Measurements from ENCODE around the gene ADM2.
"Not testable (repeated sequence)": the region's sequence is repeated elsewhere in the genome, so short reads cannot be mapped to it uniquely, and the experiment has no call there.

ADM2 gene

GRCh38 chr22:50506611-50507420 lies 25.5 kb downstream of the ADM2 start:
- no peak for DNase-seq (ENCODE audit: low read depth)

- no peak for DNase-seq (ENCODE audit: low read depth)
Measured at GRCh38 chr22:50507421-50507990, 26.2 kb downstream of the ADM2 start, which contains the start of gene LMF2. LMF2 (minus strand) TSS chr22:50507702; CDS start chr22:50507675, 27 bp downstream.

GRCh38 chr22:50507991-50508884 lies 26.9 kb downstream of the ADM2 start, which contains the start of gene NCAPH2:
NCAPH2 (plus strand) TSS chr22:50508224; CDS start chr22:50508338, 114 bp downstream.
- peak; percentile 91 for DNase-seq (ENCODE audit: low read depth)

GRCh38 chr22:50508897-50509296 lies 27.6 kb downstream of the ADM2 start:
- no peak for DNase-seq (ENCODE audit: low read depth)

- DNase-seq (ENCODE audit: low read depth): no peak
Measured at GRCh38 chr22:50513175-50513574, 31.8 kb downstream of the ADM2 start.

- DNase-seq (ENCODE audit: low read depth): no peak
Measured at GRCh38 chr22:50516068-50516467, 34.7 kb downstream of the ADM2 start.

GRCh38 chr22:50516891-50517290 lies 35.5 kb downstream of the ADM2 start:
- no peak for DNase-seq (ENCODE audit: low read depth)

GRCh38 chr22:50517495-50518260 lies 36.3 kb downstream of the ADM2 start:
- no peak for DNase-seq (ENCODE audit: low read depth)

- DNase-seq (ENCODE audit: low read depth): no peak
Measured at GRCh38 chr22:50518606-50519005, 37.3 kb downstream of the ADM2 start.

- no peak for DNase-seq (ENCODE audit: low read depth)
Measured at GRCh38 chr22:50519151-50519550, 37.8 kb downstream of the ADM2 start.

GRCh38 chr22:50520184-50520583 lies 38.8 kb downstream of the ADM2 start:
- DNase-seq (ENCODE audit: low read depth): not testable (repeated sequence)

- no peak for DNase-seq (ENCODE audit: low read depth)
Measured at GRCh38 chr22:50520826-50521453, 39.6 kb downstream of the ADM2 start.

GRCh38 chr22:50521710-50522109 lies 40.4 kb downstream of the ADM2 start:
- DNase-seq (ENCODE audit: low read depth): no peak

GRCh38 chr22:50522208-50522805 lies 41.0 kb downstream of the ADM2 start:
- no peak for DNase-seq (ENCODE audit: low read depth)

- no peak for DNase-seq (ENCODE audit: low read depth)
Measured at GRCh38 chr22:50522806-50523438, 41.6 kb downstream of the ADM2 start.

GRCh38 chr22:50523458-50523805 lies 42.1 kb downstream of the ADM2 start:
- no peak for DNase-seq (ENCODE audit: low read depth)

GRCh38 chr22:50523806-50524675 lies 42.7 kb downstream of the ADM2 start:
- DNase-seq (ENCODE audit: low read depth): no peak

GRCh38 chr22:50524676-50525103 lies 43.3 kb downstream of the ADM2 start:
- DNase-seq (ENCODE audit: low read depth): no peak

- peak; percentile 90 for DNase-seq (ENCODE audit: low read depth)
Measured at GRCh38 chr22:50525104-50525857, 43.9 kb downstream of the ADM2 start, which contains the start of gene SCO2. SCO2 (minus strand) TSS chr22:50525598; CDS start chr22:50524411, 1,187 bp downstream.
